Peyer's patch (tissue), 4 donors: ENCODE data around the gene WASHC2A. TPM values are rescaled to one million over a fixed set of nuclear protein-coding genes. Genes with fewer than 3 reads are reported as not detected.
"Not testable (repeated sequence)": the region's sequence is repeated elsewhere in the genome, so short reads cannot be mapped to it uniquely, and the experiment has no call there.

ENCODE experiments used
- DNase-seq, 3 donors: peaks; one replicate each; pipeline ENCODE4 v3.0.0-alpha.2; 2017 to 2019
- H3K27ac ChIP-seq, 4 donors: fragments of 200-600 bp; sonication (generic); one replicate each; pipeline ENCODE4 v1.5.1; 2016 to 2019
- H3K27me3 ChIP-seq, 2 donors: fragments of 200-600 bp; sonication (generic); one replicate each; pipeline ENCODE4 v1.5.1; 2019
- H3K36me3 ChIP-seq, 3 donors: fragments of 200-600 bp; sonication (generic); one replicate each; pipeline ENCODE4 v1.5.1; 2016 to 2019
- H3K4me1 ChIP-seq, 4 donors: fragments of 200-600 bp; sonication (generic); one replicate each; pipeline ENCODE4 v1.5.1; 2016 to 2019
- H3K4me3 ChIP-seq, 4 donors: fragments of 200-600 bp; sonication (generic); 1 replicate in 3 of 4; 2 replicates in 1 of 4; pipeline ENCODE4 v1.5.1; 2016 to 2019; ENCODE audit warnings: mild to moderate bottlenecking in 1 of 4
- H3K9me3 ChIP-seq, 4 donors: fragments of 200-600 bp; sonication (generic); one replicate each; pipeline ENCODE4 v1.5.1; 2016 to 2019; ENCODE audit warnings: mild to moderate bottlenecking in 1 of 4
- POLR2A ChIP-seq, 2 donors: fragments of 450-650 bp; IDR thresholded peaks; one replicate each; pipeline ENCODE4 v1.5.1; 2017; ENCODE audit warnings: antibody characterized with exemption in 2 of 2, mild to moderate bottlenecking in 2 of 2, moderate library complexity in 2 of 2
- total RNA-seq, 4 donors: library from RNA; depleted of rRNA; stranded (reverse); fragments of >200 nt; gene quantifications; one replicate each; pipeline ENCODE4 v1.1.0, GENCODE V29; 2016
- TF ChIP-seq, protein P1 (sequence below), 6 experiments: fragments of 450-650 bp in 4 of 6; fragments of 200-600 bp in 2 of 6; sonication (generic) in 1 of 6; IDR thresholded peaks; one replicate each; pipeline ENCODE4 v1.5.1; 2017 to 2019; ENCODE audit warnings: antibody characterized with exemption in 6 of 6, mild to moderate bottlenecking in 3 of 6, moderate library complexity in 1 of 6

The WASHC2A gene
- total RNA-seq, 4 donors from 2014 or later, result 39.4 to 88.9 (median 57.6) TPM

DNA sequence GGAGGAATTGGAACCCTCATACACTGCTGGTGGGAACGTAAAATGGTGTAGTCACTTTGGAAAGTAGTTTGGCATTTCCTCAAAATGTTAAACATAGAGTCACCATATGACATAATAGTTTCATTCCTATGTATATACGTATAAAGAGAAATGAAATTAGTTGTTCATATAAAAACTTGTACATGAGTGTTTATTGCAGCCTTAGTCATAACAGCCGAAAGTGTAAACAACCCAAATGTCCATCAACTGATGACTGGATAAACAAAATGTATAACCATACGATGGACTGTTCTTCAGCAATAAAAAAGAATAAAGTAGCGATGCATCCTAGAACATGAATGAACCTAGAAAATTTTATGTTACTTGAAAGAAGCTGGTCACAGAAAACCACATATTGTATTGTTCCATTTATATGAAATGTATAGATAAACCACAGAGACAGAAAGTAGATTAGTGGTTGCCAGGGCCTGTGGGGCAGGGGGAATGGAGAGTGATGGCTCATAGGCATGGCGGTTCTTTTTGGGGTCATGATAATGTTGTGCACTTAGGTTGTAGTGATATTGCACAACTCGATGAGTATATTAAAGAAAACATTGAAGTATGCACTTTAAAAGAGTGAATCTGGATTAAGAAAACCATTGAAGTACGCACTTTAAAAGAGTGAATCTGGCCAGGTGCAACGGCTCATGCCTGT lies 44.8 kb downstream of the WASHC2A start:
- not testable (repeated sequence) for H3K9me3 ChIP-seq, H3K36me3 ChIP-seq, H3K4me1 ChIP-seq, DNase-seq, H3K4me3 ChIP-seq, H3K27me3 ChIP-seq, H3K27ac ChIP-seq

DNA sequence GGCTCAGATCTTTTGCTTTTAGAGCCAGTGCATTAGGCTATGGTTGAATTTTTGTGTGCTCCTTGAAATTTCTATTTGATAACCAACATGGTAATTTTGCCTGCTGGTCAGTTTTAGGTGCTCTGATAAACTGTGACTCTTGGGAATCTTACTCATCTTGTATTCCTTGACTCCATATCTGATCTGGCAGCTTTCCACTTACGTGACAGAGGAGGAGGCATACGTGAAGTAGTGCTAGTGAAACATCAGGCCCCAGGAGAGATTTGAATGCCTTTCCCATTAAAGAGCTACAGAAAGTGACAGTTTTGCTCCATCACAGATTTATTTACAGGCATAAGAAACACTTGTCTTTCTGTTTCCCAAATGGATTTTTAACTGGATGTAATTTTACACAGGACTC lies 59.0 kb downstream of the WASHC2A start:
- H3K9me3 ChIP-seq, H3K27ac ChIP-seq, DNase-seq, H3K27me3 ChIP-seq, H3K4me3 ChIP-seq, H3K4me1 ChIP-seq: not testable (repeated sequence)
- H3K36me3 ChIP-seq, result peaks cover 0 to 48% (median 0%) of the 10 kb centered on the region in 3 donors

DNA sequence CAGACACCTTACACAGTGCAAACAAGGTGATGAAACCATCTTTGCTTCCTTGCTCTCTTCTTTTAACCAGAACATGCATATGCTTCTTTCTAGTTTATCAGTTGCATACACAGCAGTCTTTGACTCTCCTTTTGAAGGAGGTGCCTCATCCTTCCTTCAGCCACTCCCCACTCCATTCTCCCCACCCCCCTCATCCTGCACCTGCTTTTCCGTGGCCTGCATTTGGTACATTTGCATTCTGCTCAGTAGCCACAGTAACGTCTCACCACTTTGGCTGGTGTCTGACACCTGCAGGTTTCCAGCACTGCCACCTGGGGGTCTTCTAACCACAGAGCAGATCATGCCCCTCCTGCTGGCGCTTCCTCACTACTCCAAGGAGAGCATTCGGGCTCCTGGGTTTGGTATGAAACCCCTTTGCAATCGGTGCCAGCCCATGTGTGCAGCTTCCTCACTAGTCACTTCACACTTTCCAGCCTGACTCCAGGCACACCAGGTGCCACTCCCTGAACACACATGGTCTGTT lies 60.1 kb downstream of the WASHC2A start:
- H3K27ac ChIP-seq, H3K4me1 ChIP-seq, H3K9me3 ChIP-seq, H3K4me3 ChIP-seq, DNase-seq, H3K27me3 ChIP-seq: not testable (repeated sequence)
- peaks cover 0 to 58% (median 0%) of the 10 kb centered on the region in 3 donors for H3K36me3 ChIP-seq

DNA sequence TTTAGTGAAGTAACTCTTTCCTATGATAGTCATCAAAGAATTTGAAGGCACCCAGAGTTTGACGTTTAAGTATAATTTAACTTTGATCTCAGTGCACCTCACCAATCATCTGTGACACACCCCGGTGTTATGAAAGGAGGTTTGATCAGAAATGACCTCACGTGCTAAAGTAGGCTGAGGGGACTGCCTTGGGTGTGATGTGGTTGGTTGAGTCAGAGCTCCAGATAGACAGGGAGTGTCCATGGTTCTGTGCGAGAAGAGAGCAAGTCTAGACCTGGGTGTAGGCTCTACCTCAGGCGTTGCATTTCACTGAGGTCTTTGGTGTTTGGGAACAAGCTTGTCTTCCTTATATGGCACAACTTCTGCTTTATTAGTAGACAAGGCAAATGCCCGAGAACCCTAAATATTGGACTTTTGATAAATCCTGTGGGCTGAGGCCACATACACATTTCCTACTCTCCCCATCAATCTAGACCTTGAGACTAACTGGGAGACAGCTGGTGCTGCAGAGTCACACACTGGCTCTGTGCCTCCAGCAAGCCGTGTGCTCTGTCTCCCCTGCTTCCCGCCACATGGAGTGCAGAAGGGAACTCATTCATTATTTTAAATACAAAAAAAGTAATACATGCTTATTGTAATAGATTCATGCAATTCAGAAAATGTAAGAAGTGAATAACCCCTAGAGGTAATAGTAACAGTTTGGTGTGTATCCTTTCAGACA lies 63.7 kb downstream of the WASHC2A start:
- not testable (repeated sequence) for H3K4me1 ChIP-seq, H3K27me3 ChIP-seq, DNase-seq, H3K9me3 ChIP-seq, H3K4me3 ChIP-seq, H3K27ac ChIP-seq
- peaks cover 0 to 46% (median 0%) of the 10 kb centered on the region in 3 donors for H3K36me3 ChIP-seq

DNA sequence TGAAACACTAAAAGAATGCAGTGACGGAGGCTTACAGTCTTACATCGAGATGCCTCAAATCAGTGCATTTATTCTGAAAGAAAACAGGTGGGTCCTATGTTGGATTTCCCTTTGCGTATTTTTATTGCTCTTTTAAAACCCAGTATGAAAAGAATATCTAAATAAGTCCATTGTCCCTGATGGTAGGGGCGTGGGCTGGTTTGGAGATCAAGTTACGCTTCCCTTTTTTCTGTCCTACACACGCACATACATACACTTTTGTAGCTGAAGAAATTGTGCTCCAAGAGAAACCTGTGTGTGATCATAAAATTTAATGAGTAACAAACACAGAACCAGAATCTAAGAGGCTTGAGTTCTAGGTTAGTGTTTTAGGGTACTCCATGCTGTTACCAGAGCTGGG lies 64.6 kb downstream of the WASHC2A start:
- peaks cover 0 to 45% (median 0%) of the 10 kb centered on the region in 3 donors for H3K36me3 ChIP-seq
- H3K27me3 ChIP-seq, H3K4me3 ChIP-seq, H3K4me1 ChIP-seq, H3K27ac ChIP-seq, H3K9me3 ChIP-seq, DNase-seq: not testable (repeated sequence)

DNA sequence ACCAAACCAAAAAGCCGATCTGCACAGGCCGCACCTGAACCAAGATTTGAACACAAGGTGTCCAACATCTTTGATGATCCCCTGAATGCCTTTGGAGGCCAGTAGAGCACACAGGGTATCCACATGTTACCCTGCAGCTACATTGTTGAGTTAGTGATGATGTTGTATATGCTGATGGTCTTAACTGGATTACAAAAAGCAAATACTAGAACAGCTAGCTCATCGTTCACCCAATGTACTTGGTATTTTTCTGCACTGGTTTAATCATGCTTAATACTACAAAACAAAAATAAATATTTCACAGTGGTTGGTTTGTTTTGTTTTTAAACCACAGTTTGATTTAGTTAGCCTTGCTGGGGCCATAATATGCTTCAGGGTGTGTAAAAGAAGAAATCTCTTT lies 65.1 kb downstream of the WASHC2A start:
- peaks cover 0 to 45% (median 0%) of the 10 kb centered on the region in 3 donors for H3K36me3 ChIP-seq
- H3K27me3 ChIP-seq, H3K4me1 ChIP-seq, H3K4me3 ChIP-seq, H3K9me3 ChIP-seq, DNase-seq, H3K27ac ChIP-seq: not testable (repeated sequence)

DNA sequence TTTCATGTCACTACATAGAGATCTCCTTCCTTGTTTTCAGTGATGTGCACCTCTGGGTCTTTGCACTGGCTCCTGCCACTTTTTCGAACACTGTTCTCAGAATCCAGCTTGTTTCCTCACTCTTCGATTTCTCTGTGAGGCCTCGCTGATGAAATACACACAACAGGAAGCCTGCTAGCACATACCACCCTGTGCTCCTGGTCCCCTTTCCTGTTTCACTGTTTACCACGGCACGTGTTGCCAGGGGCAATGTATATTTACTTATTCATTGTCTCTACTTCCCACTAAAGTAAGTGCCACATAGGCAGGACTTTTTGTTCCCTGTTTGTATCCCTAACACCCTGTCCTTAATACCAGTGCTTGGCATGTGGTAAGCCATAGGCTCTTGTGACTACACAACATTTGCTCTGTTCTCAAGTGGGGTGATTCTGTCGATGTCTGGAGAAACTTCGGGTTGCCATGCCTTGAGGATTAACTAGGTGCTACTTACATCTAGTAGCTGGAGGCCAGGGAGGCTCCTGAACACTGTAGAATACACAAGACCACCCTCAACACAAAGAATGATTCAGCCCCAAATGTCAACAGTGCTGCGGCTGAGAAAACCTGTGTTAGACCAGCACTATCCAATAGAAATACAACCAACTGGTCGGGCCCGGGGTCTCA lies 75.9 kb downstream of the WASHC2A start:
- DNase-seq, H3K36me3 ChIP-seq, H3K4me3 ChIP-seq, H3K9me3 ChIP-seq, H3K27ac ChIP-seq, H3K4me1 ChIP-seq, H3K27me3 ChIP-seq: not testable (repeated sequence)

DNA sequence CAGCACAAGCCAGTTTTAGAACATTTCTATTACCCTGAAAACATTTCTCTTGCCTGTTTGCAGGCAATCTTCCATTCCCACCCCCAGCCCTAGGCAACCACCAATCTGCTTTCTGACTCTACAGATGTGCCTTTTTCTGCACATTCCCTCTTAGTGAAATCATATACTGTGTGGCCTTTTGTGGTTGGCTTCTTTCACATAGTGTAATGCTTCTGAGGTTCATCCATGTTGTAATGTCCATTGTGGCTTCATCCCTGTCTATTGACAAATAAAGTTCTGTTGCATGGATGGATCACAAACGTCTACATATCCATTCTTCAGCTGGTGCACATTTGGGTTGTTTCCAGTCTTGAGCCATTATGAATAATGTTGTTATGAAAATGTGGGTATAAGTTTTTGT lies 77.8 kb downstream of the WASHC2A start:
- not testable (repeated sequence) for DNase-seq, H3K27ac ChIP-seq, H3K27me3 ChIP-seq, H3K36me3 ChIP-seq, H3K9me3 ChIP-seq, H3K4me1 ChIP-seq, H3K4me3 ChIP-seq

DNA sequence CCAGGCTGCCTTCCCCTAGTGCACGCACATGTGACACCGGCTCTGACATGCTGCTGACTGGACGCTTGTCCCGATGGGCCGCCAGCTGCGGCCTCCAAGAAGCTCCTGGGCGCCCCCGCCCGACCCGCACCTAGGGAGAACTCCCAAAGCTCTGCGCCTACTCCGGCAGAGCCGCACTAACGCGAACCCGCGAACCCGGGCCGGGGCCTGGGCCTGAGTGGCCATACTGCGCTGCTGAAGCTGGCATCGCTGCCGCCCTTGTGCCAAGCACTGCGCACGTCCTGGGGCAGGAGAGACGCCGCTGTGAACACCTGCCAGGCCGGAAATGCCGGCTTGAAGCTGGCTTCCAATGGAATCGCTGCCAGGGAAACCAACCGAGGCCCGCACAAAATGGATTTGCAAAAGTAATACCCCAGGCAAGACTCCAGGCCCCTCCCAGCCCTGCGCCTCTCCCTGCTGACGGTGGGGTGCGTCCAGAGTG lies 85.1 kb downstream of the WASHC2A start:
- peak in 2 of 3 donors; percentile 44 to 49 for DNase-seq
- H3K9me3 ChIP-seq, result no peaks in the 10 kb centered on the region
- TF ChIP-seq, protein P1, sequence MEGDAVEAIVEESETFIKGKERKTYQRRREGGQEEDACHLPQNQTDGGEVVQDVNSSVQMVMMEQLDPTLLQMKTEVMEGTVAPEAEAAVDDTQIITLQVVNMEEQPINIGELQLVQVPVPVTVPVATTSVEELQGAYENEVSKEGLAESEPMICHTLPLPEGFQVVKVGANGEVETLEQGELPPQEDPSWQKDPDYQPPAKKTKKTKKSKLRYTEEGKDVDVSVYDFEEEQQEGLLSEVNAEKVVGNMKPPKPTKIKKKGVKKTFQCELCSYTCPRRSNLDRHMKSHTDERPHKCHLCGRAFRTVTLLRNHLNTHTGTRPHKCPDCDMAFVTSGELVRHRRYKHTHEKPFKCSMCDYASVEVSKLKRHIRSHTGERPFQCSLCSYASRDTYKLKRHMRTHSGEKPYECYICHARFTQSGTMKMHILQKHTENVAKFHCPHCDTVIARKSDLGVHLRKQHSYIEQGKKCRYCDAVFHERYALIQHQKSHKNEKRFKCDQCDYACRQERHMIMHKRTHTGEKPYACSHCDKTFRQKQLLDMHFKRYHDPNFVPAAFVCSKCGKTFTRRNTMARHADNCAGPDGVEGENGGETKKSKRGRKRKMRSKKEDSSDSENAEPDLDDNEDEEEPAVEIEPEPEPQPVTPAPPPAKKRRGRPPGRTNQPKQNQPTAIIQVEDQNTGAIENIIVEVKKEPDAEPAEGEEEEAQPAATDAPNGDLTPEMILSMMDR (IDR thresholded peaks at IDR 0.05), result no peak
- TF ChIP-seq POLR2A (IDR thresholded peaks at IDR 0.05), result no peak
- peak overlapping the region in 1 of 4 donors; percentile 34 for H3K4me3 ChIP-seq
- H3K27me3 ChIP-seq, result no peaks in the 10 kb centered on the region
- no peak overlapping the region for H3K27ac ChIP-seq
- H3K36me3 ChIP-seq, result no peaks in the 10 kb centered on the region
- H3K4me1 ChIP-seq, result no peaks in the 10 kb centered on the region

DNA sequence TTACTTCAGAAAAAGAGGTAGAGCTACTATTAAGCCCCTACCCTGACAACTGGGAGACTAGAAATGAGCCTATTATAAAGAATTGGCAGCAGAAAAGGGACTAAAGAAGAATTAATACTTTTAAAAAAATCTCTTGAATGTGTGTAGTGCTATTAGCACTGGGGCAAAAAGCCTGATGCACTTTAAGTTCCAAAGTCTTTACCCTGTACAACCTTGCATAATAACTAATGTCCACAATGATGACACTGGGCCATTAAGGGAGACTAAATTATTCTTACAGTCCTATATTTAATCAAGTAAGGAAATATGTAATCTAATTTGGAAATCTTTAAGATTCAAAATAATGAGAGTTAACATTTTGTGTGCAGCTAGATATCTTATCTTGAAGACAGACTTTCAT lies 90.1 kb downstream of the WASHC2A start:
- H3K27me3 ChIP-seq, H3K4me1 ChIP-seq, H3K36me3 ChIP-seq, H3K27ac ChIP-seq, DNase-seq, H3K9me3 ChIP-seq, H3K4me3 ChIP-seq: not testable (repeated sequence)

DNA sequence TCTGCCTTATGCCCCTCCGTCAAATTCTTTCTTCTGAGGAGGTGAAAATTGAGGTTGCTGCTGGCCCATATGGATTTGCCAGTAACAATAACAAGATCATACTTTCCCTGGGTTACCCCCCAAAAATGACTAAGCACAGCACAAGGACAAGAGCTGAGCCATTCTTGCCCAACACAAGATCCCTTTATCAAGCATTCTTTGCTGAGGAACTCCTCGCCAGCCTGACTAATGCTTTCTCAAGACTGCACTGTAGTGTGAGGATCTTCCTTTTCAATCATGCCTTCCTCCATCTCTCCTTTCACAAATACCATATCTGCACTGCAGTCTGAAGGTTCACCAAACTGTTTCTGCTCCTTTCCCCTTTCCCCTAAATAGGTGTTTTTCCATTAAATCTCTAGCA lies 92.1 kb downstream of the WASHC2A start:
- not testable (repeated sequence) for H3K36me3 ChIP-seq, H3K27ac ChIP-seq, H3K9me3 ChIP-seq, H3K4me3 ChIP-seq, DNase-seq, H3K27me3 ChIP-seq, H3K4me1 ChIP-seq

DNA sequence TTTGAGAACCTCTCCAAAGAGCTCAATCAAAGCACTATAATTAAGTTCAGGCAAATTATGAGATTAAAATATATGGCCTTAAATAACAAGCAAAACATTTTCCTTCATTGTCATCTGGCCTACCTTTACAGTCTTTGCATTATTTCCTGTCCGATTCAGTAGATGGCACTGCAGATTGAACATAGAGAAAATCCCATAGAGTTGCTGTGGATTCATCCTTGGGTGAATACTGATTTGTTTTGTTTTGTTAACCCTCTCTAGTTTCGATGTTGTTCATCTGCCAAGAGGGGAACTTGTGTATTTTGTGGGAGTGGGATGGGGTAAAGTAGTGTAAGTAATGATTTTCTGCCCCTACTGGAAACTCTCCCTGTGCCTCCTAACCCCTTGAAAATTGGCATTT lies 97.3 kb downstream of the WASHC2A start:
- not testable (repeated sequence) for H3K27ac ChIP-seq, H3K36me3 ChIP-seq, H3K4me1 ChIP-seq, H3K9me3 ChIP-seq, DNase-seq, H3K27me3 ChIP-seq, H3K4me3 ChIP-seq

DNA sequence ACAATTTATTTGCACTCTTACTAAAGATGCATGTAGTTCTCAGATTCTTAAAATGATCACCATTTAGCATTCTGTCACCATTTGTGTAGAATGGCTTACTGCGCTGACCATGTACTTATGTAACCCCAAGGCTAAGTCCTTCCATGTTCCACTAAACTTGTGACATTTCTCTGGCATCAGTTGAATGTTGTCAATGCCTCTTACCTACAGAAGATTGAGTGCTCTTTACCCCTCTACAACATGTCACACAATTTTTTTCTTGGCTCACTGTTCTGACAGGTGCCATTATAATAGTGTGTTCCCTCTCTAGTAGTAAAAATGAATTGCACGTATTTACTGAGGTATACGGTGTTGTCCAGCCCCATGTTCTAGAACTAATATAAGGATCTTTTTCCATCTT lies 100.1 kb downstream of the WASHC2A start:
- not testable (repeated sequence) for DNase-seq

More for the DNA sequence above, 100.1 kb downstream of the WASHC2A start:
- H3K27me3 ChIP-seq, H3K36me3 ChIP-seq, H3K27ac ChIP-seq, H3K4me3 ChIP-seq, H3K4me1 ChIP-seq, H3K9me3 ChIP-seq: not testable (repeated sequence)
